ENCODE data around the gene TRPV2. TPM values are rescaled to one million over a fixed set of nuclear protein-coding genes. Genes with fewer than 3 reads are reported as not detected.

TRPV2 gene
- total RNA-seq, 2 experiments from 2014 or later: 124 to 129 TPM

- no peak for ATAC-seq
- Mint-ChIP-seq H3K4me3 (no peak overlapping the region), H3K9me3 (ENCODE audit: low read depth) (no peaks in the 10 kb centered on the region), H3K36me3 (peaks cover 1% of the 10 kb centered on the region), H3K27ac (no peak overlapping the region), H3K4me1 (no peaks in the 10 kb centered on the region), H3K27me3 (no peaks in the 10 kb centered on the region)
- CTCF ChIA-PET: no interaction called here
- no peak for DNase-seq
Observed at GRCh38 chr17:16459855-16460550, 44.6 kb downstream of the TRPV2 start.

GRCh38 chr17:16460796-16461605 is 45.6 kb downstream of the TRPV2 start:
- Mint-ChIP-seq H3K4me3 (no peak overlapping the region), H3K27me3 (no peaks in the 10 kb centered on the region), H3K27ac (no peak overlapping the region), H3K9me3 (ENCODE audit: low read depth) (no peaks in the 10 kb centered on the region), H3K4me1 (no peaks in the 10 kb centered on the region), H3K36me3 (peaks cover 1% of the 10 kb centered on the region)
- no peak for DNase-seq
- ATAC-seq: no peak
- CTCF ChIA-PET: interaction anchor here (0.6 to 1.4 kb wide), 2 partner anchors 8 to 61 kb away, joined by 3 to 4 read pairs; no protein-coding TSS in a partner anchor

DNA sequence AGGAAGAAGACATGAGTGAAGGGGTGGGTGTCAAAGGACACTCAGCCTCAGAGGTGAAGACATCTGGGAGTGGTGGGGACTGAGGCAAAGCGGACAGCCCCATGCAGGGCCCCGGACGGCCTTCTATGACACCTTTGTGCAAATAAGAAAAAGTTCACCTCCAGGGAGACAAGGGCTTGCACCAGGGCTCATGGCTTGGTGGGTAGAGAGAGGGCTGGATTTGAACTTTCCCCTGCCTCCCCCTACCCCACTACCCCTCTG is 46.2 kb downstream of the TRPV2 start:
- Mint-ChIP-seq H3K36me3 (peaks cover 1% of the 10 kb centered on the region), H3K4me3 (no peak overlapping the region), H3K9me3 (ENCODE audit: low read depth) (no peaks in the 10 kb centered on the region), H3K27ac (no peak overlapping the region), H3K27me3 (no peaks in the 10 kb centered on the region), H3K4me1 (no peaks in the 10 kb centered on the region)
- CTCF ChIA-PET: interaction anchor here (1.4 kb wide), 1 partner anchor 8 kb away, joined by 4 read pairs; no protein-coding TSS in a partner anchor
- DNase-seq (no peak), ATAC-seq (no peak)

GRCh38 chr17:16462070-16462864 is 46.9 kb downstream of the TRPV2 start:
- CTCF ChIA-PET: interaction anchor here (1.4 kb wide), 1 partner anchor 9 kb away, joined by 4 read pairs; no protein-coding TSS in a partner anchor
- Mint-ChIP-seq H3K36me3 (peaks cover 1% of the 10 kb centered on the region), H3K4me3 (no peak overlapping the region), H3K27me3 (no peaks in the 10 kb centered on the region), H3K9me3 (ENCODE audit: low read depth) (no peaks in the 10 kb centered on the region), H3K27ac (no peak overlapping the region), H3K4me1 (no peaks in the 10 kb centered on the region)
- ATAC-seq (no peak), DNase-seq (no peak)

DNA sequence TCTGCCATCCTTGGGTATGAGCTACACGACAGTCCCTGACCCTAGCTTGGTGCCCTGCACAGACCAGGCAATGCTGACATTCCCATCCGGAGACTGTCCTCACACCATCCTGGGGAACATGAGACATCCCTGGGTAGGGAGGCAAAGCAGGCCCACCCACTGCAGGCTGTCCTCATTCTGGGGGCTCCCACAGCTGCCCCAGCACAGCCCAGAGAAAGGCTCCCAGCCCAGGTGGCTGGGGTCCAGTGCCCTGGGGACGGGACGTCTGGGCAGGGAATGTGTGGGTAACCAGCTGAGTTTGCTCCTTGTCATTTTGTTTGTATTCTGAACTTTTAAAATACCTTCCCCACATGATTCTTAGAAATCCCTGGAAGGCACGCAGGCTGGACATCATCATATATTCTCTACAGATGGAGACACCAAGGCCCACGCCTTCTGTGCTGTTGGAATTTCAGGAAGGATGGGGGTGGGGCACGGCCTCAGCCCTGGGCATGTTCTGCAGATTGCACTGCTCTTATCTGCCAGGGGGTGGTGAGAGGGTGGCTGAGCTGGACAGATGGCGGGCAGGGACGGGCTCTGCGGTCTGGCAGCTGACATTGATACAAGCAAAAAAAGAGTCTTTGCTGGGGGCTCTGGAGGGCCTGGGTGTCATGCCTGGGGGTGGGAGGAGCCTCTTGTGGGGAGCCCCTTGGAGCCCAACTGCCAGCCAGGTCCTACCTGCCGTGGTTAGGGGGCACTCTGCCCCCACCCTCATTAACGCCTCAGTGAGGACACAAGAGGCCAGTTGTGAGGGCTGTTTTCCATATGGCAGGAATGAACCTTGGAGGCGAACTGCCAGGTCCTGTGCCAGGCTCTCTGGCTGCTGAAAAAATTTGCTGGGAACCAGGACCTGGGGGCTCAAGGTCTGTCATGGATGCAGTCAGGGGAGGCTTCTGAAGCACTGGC is 48.3 kb downstream of the TRPV2 start:
- Mint-ChIP-seq H3K27ac (no peak overlapping the region), H3K27me3 (no peaks in the 10 kb centered on the region), H3K9me3 (ENCODE audit: low read depth) (no peaks in the 10 kb centered on the region), H3K4me1 (no peaks in the 10 kb centered on the region), H3K4me3 (no peak overlapping the region), H3K36me3 (peaks cover 1% of the 10 kb centered on the region)
- no peak for DNase-seq
- no peak for ATAC-seq
- CTCF ChIA-PET: no interaction called here

- CTCF ChIA-PET: interaction anchor here (1.3 to 1.6 kb wide), 2 partner anchors 11 to 13 kb away, joined by 3 to 4 read pairs; no protein-coding TSS in a partner anchor
- ATAC-seq (no peak), DNase-seq (no peak)
- no peaks in the 10 kb centered on the region for H3K9me3 Mint-ChIP-seq (ENCODE audit: low read depth)
- H3K4me3 Mint-ChIP-seq: no peak overlapping the region
- H3K27me3 Mint-ChIP-seq: no peaks in the 10 kb centered on the region
- H3K27ac Mint-ChIP-seq: no peak overlapping the region
- H3K36me3 Mint-ChIP-seq: no peaks in the 10 kb centered on the region
- H3K4me1 Mint-ChIP-seq: no peaks in the 10 kb centered on the region
Observed at GRCh38 chr17:16464303-16465051, 49.1 kb downstream of the TRPV2 start.

DNA sequence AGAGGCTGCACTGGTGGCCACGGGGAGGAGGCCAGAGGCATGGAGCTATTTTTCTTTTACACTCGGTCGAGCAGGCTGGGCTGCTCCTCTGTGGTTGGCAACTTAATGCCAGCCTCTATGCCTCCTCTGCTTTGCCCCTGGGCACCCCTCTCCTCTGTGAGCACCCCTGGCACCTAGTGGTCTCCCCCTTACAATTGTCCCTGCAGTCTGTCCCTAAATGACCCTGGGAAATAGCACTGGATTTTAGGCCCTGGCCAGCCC is 49.6 kb downstream of the TRPV2 start:
- Mint-ChIP-seq H3K4me1 (no peaks in the 10 kb centered on the region), H3K27ac (no peak overlapping the region), H3K4me3 (no peak overlapping the region), H3K36me3 (no peaks in the 10 kb centered on the region), H3K27me3 (no peaks in the 10 kb centered on the region), H3K9me3 (ENCODE audit: low read depth) (no peaks in the 10 kb centered on the region)
- no peak for DNase-seq
- CTCF ChIA-PET: interaction anchor here (1.3 to 1.6 kb wide), 2 partner anchors 12 to 13 kb away, joined by 3 to 4 read pairs; no protein-coding TSS in a partner anchor
- no peak for ATAC-seq

DNA sequence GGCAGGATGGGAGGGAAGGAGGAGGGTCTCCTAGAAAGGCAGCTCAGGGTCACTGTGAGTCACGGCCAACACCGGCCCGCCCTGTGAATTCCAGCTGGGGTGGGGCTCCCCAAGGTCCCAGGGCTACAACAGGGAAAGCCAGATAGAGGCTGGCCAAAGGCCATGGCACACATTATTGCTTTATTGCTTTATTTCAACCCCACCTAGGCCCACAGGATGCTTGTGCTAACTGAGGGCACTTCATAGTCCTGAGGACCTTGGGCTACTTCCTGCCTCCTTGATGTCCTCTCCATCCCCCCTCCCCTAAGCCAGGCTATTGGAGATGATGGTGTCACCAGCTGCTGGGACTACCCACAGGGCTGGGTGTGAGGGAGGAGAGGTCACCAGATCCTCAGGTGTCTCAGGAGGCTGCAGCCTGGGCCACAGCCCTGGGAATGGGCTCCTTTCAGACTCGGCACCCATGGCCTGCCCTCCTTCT is 50.5 kb downstream of the TRPV2 start:
- H3K27ac Mint-ChIP-seq: no peak overlapping the region
- no peaks in the 10 kb centered on the region for H3K4me1 Mint-ChIP-seq
- H3K4me3 Mint-ChIP-seq: no peak overlapping the region
- no peaks in the 10 kb centered on the region for H3K27me3 Mint-ChIP-seq
- DNase-seq: no peak
- CTCF ChIA-PET: interaction anchor here (1.3 to 1.6 kb wide), 2 partner anchors 13 to 14 kb away, joined by 3 to 4 read pairs; no protein-coding TSS in a partner anchor
- H3K36me3 Mint-ChIP-seq: no peaks in the 10 kb centered on the region
- H3K9me3 Mint-ChIP-seq (ENCODE audit: low read depth): no peaks in the 10 kb centered on the region
- ATAC-seq: no peak

- H3K9me3 Mint-ChIP-seq (ENCODE audit: low read depth): no peaks in the 10 kb centered on the region
- ATAC-seq: no peak
Observed at GRCh38 chr17:16466407-16466806, 51.0 kb downstream of the TRPV2 start.

DNA sequence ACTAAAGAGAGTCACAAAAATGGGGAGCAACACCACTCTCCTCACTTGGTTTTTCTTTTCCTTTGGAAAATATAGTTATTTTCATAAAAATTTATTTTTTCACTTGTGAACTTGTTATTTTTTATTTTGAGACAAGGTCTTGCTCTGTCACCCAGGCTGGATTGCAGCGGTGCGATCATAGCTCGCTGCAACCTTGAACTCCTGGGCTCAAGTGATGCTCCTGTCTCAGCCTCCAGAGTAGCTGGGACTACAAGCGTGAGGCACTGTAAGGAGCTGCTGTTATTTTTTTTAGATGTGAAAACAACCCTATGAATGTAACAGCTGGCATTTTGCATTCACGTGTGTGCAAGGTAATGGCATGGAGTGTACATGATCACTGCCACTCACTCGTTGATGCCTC is 51.7 kb downstream of the TRPV2 start:
- DNase-seq (no peak), ATAC-seq (no peak)
- no peaks in the 10 kb centered on the region for H3K36me3 Mint-ChIP-seq
- no peaks in the 10 kb centered on the region for H3K9me3 Mint-ChIP-seq (ENCODE audit: low read depth)
- no peak overlapping the region for H3K27ac Mint-ChIP-seq
- H3K4me3 Mint-ChIP-seq: no peak overlapping the region
- CTCF ChIA-PET: no interaction called here
- H3K27me3 Mint-ChIP-seq: no peaks in the 10 kb centered on the region
- no peaks in the 10 kb centered on the region for H3K4me1 Mint-ChIP-seq

More at GRCh38 chr17:16466407-16466806, 51.0 kb downstream of the TRPV2 start:
- no peak overlapping the region for H3K4me3 Mint-ChIP-seq
- H3K36me3 Mint-ChIP-seq: no peaks in the 10 kb centered on the region
- no peaks in the 10 kb centered on the region for H3K27me3 Mint-ChIP-seq
- no peaks in the 10 kb centered on the region for H3K4me1 Mint-ChIP-seq
- no peak for DNase-seq
- CTCF ChIA-PET: no interaction called here
- H3K27ac Mint-ChIP-seq: no peak overlapping the region

- Mint-ChIP-seq H3K27me3 (no peaks in the 10 kb centered on the region), H3K36me3 (no peaks in the 10 kb centered on the region), H3K9me3 (ENCODE audit: low read depth) (no peaks in the 10 kb centered on the region), H3K27ac (no peak overlapping the region), H3K4me1 (no peaks in the 10 kb centered on the region), H3K4me3 (no peak overlapping the region)
- DNase-seq (no peak), ATAC-seq (no peak)
- CTCF ChIA-PET: interaction anchor here (0.6 to 1.1 kb wide), 2 partner anchors 16 to 23 kb away, joined by 4 to 6 read pairs; no protein-coding TSS in a partner anchor
Observed at GRCh38 chr17:16467886-16468285, 52.5 kb downstream of the TRPV2 start.

GRCh38 chr17:16468428-16468992 is 53.1 kb downstream of the TRPV2 start:
- Mint-ChIP-seq H3K9me3 (ENCODE audit: low read depth) (no peaks in the 10 kb centered on the region), H3K27me3 (no peaks in the 10 kb centered on the region), H3K4me1 (no peaks in the 10 kb centered on the region), H3K27ac (no peak overlapping the region), H3K4me3 (no peak overlapping the region), H3K36me3 (no peaks in the 10 kb centered on the region)
- CTCF ChIA-PET: interaction anchor here (1.1 kb wide), 1 partner anchor 16 kb away, joined by 6 read pairs; no protein-coding TSS in a partner anchor
- ATAC-seq (no peak), DNase-seq (no peak)

Data from activated CD8-positive, alpha-beta memory T cell treated with anti-CD3 and anti-CD28 coated beads, Interleukin-2, amount 10 ng/mL, durations not matched to agents 7 days and 5 days (primary cell).